ENCODE measurements around the gene SDS. TPM values are rescaled to one million over a fixed set of nuclear protein-coding genes. Genes with fewer than 3 reads are reported as not detected.

The SDS gene
- total and polyA plus RNA-seq, 2 donors (not counting 3 experiments of a cell fraction or from before 2014, with no cell fraction given): not detected

DNA sequence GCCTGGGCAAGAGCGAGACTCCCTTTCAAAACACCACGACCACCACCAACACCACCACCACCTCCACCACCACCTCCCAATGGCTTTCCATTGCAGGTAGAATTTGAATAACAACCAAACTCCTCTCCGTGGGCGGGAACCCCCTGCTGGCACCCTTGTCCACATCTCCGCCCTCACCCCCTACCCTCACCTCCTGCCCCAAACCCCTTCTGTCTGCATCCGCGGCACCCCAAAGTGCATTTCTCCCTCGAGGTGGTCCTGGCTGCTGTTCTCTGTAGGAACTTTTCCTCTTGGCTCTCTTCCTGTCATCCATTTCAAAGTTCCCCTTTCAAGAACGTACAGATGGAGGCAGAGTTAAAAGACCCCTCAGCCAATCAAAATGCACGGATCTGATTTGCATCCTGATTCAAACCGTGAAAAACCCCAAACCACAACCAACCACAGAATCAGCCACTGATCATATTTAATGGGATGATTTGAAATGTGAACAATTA lies 22.3 kb upstream of the SDS start:
- ChIA-PET POLR2A (no interaction called here), CTCF (interaction anchor here (0.6 to 2.8 kb wide), 78 partner anchors 9 to 540 kb away, joined by 3 to 42 read pairs (median 4); partner anchors contain the start of genes CFAP73, PLBD2, RBM19 and RITA1)
- Histone ChIP-seq H3K79me2 (ENCODE audit: control insufficient read depth, insufficient read depth, low read length) (no peaks in the 10 kb centered on the region), H2AFZ (ENCODE audit: low read depth, low read length) (no peak overlapping the region), H3K36me3 (ENCODE audit: control insufficient read depth in 2 of 2, extremely low read depth in 1 of 2, insufficient read depth in 2 of 2, low read length in 2 of 2) (no peaks in the 10 kb centered on the region), H3K27ac (ENCODE audit: insufficient read depth, low read depth, low read length) (no peak overlapping the region), H3K9me3 (replicated peaks; ENCODE audit: control insufficient read depth, insufficient read depth, low read length) (no peaks in the 10 kb centered on the region), H3K9me1 (replicated peaks; ENCODE audit: control insufficient read depth, extremely low read depth, insufficient read depth, low read length) (no peaks in the 10 kb centered on the region), H3K9ac (replicated peaks; ENCODE audit: extremely low read depth, insufficient read depth, low read length) (no peak overlapping the region), H3K4me2 (ENCODE audit: insufficient read depth, low read length) (no peak overlapping the region), H4K20me1 (replicated peaks; ENCODE audit: control insufficient read depth, extremely low read depth, insufficient read depth, low read length) (no peaks in the 10 kb centered on the region), H3K27me3 (ENCODE audit: control insufficient read depth in 2 of 2, insufficient read depth in 2 of 2, low read length in 2 of 2) (no peaks in the 10 kb centered on the region), H3K4me3 (replicated peaks in 1 of 3; ENCODE audit: insufficient read depth in 1 of 3, low read depth in 1 of 3, low read length in 3 of 3) (no peak overlapping the region), H3K4me1 (ENCODE audit: control insufficient read depth, extremely low read depth, insufficient read depth, low read length) (peaks cover 7% of the 10 kb centered on the region)
- FAIRE-seq: no peak
- TF ChIP-seq EZH2 (IDR thresholded peaks at IDR 0.05; ENCODE audit: borderline replicate concordance, low read depth, low read length, severe bottlenecking): no peak
- TF ChIP-seq, protein P1, sequence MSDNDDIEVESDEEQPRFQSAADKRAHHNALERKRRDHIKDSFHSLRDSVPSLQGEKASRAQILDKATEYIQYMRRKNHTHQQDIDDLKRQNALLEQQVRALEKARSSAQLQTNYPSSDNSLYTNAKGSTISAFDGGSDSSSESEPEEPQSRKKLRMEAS (IDR thresholded peaks at IDR 0.05; ENCODE audit: insufficient read depth, insufficient read length): no peak
- TF ChIP-seq MYC (IDR thresholded peaks at IDR 0.05; ENCODE audit: low read depth, low read length): no peak
- no peak for TF ChIP-seq POLR2A (IDR thresholded peaks at IDR 0.05; ENCODE audit: low read depth, low read length)
- TF ChIP-seq JUN (IDR thresholded peaks at IDR 0.05; ENCODE audit: borderline replicate concordance, insufficient read depth, insufficient read length, low read depth): no peak
- TF ChIP-seq FOS (IDR thresholded peaks at IDR 0.05; ENCODE audit: borderline replicate concordance, insufficient read depth, low read length): no peak
- DNase-seq (ENCODE audit: low read depth, low spot score): no peak
- intact Hi-C loops (cut with micrococcal nuclease) (loop anchor here (1.0 to 2.0 kb wide), 4 partner anchors 91 to 377 kb away; partner anchors contain the start of gene SLC8B1), dilution Hi-C loops (cut with MboI; ENCODE audit: extremely low pct_ligation_motif_present, low sequenced_read_pairs) (no loop called here)
- no TSS peak for BruUV-seq (replicated peaks)
